ENCODE data around the gene CCDC15.

The CCDC15 gene, protein sequence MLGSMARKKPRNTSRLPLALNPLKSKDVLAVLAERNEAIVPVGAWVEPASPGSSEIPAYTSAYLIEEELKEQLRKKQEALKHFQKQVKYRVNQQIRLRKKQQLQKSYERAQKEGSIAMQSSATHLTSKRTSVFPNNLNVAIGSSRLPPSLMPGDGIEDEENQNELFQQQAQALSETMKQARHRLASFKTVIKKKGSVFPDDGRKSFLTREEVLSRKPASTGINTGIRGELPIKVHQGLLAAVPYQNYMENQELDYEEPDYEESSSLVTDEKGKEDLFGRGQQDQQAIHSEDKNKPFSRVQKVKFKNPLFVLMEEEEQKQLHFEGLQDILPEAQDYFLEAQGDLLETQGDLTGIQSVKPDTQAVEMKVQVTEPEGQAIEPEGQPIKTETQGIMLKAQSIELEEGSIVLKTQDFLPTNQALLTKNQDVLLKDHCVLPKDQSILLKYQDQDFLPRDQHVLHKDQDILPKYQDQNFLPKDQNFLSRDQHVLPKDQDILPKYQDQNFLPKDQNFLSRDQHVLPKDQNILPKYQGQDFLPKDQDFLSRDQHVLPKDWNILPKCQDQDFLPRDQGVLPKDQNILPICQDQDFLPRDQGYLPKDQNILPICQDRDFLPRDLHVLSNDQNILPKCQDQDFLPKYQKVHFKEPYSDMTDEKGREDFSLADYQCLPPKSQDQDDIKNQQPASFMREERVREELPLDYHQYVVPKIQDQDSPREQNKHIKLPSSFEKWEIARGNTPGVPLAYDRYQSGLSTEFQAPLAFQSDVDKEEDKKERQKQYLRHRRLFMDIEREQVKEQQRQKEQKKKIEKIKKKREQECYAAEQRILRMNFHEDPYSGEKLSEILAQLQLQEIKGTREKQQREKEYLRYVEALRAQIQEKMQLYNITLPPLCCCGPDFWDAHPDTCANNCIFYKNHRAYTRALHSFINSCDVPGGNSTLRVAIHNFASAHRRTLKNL

DNA sequence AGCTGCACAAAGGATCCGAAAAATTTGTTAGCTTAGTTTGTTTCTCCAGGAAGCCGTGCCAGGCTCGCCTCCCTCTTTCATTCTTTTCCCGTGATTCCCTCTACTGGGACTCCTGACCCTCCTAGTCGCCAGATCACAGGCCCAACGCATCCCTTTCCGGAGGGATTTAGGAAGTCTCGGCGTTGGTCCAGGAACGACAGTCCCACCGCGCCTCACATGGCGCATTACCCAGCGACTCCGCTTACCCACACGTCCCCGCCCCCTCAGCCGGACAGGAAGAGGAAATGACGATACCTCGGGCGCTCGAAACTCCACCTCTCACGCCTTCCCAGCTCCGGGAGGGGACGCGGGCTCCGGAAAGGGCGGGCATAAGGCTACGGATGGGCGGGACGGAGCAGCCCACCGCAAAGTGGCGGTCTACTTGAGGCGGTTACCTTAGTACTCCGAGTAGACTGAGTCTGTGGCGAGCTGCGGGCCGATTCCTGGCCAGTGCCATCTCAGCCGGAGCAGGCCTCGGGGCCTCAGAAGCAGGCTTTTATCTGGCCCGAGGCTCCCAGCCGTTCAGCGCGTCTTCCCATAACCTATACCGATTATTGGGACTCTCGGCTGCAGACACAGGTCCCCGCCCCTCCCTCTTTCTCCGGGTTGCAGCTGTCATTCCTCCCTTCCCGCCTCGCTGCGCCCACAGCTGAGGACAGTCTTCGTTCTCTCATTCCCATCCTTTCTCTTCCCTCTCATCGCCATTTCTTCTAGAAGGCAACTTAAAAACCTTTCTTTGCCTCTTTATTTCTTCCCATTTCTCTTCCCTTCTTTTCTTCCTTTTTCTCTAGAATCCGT lies at the start of gene CCDC15:
TSS of gene CCDC15 (plus strand) at position 450 of the 837 bp plus-strand sequence. CDS start 531 bp downstream, outside the sequence.
- peak; percentile 99 for DNase-seq

DNA sequence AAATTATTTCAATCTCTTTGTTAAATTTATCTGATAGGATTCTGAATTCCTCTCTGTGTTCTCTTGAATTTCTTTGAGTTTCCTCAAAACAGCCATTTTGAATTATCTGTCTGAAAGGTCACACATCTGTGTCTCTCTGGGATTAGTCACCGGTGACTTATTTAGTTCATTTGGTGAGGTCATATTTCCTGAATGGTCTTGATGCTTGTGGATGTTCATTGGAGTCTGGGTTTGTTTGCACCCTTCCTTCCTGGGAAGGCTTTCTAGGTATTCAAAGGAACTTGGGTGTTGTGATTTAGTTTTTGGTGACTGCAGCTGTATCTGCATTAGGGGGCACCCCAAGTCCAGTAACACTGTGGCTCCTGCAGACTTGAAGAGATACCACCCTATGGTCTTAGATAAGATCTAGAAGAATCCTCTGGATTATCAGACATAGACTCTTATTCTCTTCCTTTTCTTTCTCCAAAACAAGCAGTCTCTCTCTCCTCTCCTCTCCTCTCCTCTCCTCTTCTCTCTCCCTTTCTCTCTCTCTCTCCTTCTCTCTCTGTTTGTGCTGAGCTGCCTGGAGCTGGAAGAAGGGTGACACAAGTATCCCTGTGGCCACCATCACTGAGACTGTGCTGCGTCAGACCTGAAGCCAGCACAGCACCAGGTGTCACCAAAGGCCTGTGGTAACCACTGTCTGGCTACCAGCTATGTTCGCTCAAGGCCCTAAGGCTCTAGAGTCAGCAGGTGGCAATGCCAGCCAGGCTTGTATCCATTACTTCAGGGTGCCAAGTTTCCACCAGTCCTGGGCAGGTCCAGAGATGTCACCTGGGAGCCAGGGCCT lies 38.2 kb upstream of the CCDC15 start:
- no peak for DNase-seq

DNA sequence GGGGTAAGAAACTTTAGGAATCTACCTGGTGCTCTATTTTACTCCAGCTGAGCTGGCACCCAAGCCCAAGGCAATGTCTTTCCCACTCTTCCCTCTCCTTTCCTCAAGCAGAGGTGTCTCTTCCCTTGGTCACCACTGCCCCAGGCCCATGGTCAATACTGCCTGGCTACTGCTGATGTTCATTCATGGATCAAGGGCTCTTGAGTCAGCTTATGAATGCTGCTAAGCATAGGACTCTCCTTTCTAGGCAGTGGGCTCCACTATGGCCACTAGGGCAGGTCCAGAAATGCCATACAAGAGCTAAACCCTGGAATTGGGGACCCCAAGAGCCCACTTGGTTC lies 37.7 kb upstream of the CCDC15 start:
- no peak for DNase-seq

DNA sequence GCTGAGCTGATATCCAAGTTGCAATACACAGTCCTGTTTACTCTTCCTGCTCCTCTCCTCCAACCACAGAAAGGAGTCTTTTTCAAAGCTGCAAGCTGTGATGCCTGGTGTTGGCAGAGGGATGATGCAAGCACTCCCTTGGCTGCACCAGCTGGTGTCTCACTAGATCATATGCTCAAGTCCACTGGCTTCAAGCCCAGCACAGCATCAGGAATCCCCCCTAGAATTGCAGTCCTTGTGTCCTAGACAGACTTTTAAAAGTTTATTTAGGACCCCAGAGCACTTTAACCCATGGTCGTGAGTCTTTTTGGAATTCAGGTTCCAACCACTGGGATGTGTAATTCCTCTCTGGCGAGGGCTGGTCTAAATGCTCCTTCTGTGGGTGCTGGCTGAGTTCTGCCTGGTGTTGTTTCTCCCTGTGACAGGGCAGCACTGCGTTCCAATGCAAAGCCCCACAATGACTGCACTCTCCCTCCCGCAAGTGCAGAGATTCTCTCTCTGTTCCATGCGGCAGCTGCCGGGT lies 36.8 kb upstream of the CCDC15 start:
- no peak for DNase-seq

DNA sequence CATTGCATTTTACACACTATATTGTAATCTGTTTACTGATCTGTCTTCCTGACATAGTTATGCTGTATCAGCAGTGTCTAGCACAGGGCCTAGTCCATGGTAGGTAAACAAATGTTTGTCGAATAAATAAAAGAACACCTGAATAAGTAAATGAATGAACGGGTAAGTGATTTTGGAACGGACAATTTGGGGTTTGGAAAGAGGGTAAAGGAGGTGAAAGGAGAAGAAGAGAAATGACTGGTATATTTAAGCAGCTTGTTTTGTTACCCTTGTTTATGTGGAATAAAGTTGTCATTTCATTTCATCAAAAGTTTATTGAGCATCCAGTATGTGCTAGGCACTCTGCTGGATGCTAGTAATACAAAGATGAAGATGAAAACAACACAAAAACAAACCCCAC lies 35.1 kb upstream of the CCDC15 start, which contains the start of gene HEPN1:
TSS of gene HEPN1 (plus strand) at position 301 of the 400 bp plus-strand sequence.
- no peak for DNase-seq

DNA sequence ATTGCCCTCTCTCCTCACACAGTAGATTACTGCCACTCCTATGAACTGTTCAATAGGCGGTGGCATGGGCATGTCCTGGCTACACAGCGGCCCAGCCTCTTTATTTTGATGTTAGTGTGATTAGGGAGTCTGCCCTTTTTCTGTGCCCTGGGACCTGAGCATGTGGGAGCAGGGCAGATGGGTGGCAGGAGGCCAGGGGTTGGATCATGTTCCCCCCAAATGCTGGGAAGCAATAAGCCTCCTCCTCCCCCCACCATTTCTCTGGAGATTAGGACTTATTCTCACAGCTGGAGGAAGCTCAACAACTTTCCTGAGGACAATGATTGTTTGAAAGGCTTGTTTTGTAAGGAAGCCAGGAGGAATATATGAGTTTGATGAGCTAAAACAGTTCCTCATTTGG lies 34.1 kb upstream of the CCDC15 start:
- no peak for DNase-seq

DNA sequence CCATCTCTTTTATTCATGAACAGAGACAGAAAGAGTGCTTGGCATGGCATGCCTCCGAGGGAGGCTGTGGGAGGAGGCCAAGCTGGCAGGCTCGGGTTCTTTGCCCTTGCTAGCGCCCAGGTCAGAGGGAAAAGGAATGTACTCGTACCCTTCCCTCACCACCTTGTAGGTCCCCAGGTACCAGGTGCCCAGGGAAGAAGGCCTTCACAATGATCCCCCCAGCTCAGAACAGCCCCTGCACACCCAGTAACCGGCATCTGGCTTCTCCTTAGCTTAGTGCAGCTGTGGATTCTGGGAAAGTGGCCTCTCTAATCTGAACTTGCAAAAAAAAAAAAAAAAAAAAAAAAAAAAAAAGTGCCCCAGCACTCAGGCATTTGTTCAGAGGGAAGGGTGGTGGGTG lies 33.6 kb upstream of the CCDC15 start:
- DNase-seq, result no peak

DNA sequence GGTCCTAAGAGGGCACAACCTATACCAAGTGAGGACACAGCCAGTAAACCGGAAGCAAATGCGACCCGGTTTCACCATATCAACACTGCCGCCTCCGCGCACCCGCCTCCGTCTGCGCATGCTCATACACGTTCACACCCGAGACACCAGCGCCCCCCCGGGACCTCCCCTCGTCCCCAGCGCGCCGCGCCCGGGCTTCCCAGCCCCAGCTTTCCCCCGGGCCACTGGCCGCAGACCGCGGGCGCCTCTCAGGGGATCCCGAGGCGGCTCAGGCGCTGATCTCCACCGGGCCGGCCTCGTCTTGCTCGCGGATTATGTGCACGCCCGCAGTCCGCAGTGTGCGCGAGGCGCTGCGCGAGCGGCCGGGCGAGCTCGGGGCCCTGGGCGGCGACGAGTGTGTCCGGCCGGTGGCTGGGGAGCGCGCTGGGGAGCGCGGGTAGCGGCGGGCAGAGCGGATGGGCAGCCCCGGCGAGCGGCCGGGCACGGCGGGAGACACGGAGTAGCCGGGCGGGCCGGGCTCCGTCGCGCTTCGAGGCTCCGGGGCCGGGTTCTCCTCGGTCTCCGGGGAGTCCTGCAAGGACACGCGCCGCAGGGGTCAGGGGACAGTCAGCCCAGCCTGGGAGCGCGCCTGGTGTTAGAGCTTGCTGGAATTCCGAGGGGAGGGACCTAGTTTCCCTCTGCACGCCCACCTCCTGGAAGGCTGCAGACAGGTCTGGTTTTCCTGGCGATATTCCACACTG lies 33.0 kb upstream of the CCDC15 start:
- peak; percentile 87 for DNase-seq

DNA sequence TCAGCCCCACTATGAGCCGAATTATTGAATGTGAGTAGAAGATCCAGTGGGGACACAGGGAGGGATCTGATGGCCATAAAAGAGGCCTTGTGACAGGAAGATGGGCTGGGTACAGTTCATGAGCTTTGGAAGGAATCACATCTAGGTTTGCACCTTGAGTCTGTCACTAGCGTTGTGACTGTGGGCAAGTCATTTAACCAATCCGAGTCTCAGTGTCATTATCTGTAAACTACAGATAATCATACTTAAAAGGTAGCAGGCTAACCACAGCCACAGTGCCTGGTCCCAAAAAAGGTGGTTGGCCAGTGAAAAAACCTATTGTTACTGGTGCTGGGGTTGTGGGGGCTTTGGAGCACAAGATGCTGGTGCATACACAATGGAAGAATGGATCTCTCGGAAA lies 31.2 kb upstream of the CCDC15 start:
- DNase-seq, result no peak

DNA sequence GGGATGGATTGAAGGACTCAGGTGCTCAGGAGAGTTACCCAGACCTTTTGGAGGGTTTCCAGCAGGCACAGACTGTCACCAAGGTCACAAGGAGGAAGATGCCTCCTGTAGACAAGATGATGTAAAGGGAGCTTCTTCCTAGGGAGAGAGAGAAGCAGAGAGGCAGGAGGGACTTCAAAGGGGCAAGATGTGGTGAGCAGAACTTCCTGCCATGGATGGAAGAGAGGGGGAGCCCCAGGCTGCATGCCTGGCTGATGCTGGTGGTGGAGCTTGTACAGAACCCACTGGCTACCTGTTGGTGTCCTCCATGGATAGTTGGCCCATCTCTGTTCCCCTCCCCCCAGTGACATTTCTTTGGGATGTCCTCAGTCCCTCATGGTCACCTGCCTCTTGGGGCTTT lies 30.7 kb upstream of the CCDC15 start:
- no peak for DNase-seq

DNA sequence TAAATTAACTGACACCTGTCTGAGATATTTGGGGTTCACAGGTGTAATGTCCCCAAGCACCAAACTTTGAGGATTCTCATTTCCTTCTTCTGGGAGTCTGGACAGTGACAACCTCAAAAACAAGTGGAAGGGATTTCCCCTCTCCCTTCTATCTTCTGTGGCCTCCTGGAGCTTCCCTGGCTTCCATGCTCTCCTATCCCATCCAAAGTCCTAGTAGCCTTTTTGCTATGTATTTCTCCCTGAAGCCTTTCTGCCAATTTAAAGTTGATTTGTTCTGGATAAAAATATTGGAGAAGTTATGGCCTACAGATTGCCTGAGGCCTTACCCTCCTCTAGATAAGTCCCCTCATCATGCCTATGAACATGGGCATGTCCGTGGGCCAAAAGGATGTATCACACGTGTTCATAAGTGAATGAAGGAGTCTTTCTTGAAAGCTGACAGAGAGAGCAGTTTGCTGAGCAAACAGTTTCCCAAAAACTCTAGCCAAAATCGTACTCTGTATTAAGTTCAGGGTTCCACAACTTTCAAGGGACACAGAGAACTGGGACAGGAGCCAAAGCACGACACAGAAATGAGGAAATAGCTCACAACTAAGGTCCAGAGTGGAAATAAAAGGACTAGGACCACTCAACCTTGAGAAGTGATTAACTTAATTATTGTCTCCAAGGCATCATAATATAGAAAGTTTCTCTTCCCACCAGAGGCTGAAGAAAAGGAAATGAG lies 24.9 kb upstream of the CCDC15 start:
- DNase-seq, result no peak

DNA sequence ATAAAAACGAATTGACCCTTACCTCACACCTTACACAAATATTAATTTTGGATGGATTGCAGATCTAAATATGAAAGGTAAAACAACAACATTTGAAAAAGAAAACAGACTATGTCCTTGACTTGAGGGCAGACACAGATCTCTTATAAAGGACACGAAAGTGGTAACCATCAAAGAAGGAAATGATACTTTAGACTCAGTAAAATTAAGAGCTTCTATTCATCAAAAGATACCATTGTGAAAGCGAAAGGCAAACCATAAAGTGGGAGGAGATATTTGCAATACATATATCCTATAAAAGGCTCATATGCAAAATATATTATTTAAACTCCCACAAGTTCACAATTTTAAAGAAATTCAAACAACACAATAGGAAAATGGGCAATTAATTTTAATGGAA lies 23.2 kb upstream of the CCDC15 start:
- DNase-seq, result no peak

DNA sequence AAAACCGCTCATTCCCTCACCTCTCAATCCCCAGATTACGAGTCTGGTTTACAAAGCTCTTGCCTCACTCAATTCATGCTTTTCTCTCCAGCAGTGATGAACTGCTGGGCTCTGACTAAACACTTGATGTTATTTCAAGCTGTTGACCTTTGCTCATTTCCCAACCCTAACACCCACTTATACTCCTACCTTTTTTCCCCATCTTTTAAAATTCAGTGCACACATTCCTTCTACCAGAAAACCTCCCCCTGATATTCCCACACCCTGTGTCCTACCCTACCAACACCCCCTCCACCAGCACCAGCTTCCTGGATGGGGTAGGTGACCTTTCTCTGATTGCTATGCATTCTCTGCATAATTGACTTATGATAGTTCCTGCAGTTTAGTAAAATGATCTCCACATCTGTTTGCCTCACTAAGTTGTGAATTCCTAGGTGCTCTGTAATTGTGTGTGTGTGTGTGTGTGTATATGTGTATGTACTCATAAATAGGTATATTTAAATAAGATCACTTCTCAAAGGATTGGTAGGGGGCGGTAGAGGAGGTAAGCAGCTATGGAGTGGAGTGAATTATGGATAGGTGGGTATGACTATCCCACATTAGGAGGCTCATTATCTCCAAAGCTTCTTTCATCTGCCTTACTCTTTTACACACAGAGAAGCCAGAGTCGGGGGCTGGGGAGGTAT lies 19.0 kb upstream of the CCDC15 start:
- no peak for DNase-seq

DNA sequence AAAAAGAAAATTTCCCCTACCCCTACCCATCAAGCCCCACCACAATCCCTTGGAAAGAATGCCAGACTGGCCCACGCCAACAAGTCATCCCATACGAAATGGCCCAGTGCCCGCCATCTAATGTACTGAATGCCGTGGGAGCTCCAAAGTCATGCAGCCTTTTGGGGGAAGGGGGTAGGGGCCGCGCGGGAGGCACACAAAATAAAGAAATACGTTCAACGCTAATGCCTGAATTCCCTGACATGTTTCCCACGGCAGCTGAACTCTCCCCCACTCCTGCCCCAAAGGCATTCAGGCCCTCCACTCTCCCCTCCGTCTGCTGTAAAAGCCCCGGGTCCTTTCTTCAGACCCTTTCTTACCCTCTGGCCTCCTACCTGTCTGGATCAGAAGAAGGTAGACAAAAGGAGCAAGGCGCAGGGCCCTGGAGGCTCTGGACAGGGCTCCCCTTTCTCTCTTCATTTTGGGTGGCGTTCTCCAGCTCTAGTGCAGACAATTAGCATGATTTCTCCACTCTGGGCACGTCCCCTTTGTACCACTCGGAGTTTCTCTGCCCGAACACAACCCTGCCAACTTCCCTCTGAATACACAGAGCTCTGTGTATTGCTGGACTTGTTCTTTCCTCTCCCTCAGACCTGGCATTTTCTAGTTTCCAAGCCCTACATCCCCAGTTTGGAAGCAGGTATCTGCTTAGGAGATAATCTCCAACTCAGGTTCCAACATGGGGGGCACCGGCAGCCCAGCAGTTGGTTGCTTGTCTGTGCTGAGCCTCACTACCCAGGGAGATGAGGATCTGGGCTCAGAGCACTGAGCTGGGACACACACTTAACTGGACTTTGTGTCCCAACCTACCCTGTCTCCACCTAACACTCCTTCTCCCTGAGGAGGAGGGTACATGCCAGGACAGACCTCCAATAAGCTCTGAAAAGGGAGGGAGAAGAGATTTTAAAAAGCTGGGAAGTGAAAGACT lies 18.2 kb upstream of the CCDC15 start, which contains the start of gene HEPACAM:
TSS of gene HEPACAM (minus strand) at position 500 of the 967 bp plus-strand sequence. CDS start at position 459, 41 bp downstream.
- no peak for DNase-seq

DNA sequence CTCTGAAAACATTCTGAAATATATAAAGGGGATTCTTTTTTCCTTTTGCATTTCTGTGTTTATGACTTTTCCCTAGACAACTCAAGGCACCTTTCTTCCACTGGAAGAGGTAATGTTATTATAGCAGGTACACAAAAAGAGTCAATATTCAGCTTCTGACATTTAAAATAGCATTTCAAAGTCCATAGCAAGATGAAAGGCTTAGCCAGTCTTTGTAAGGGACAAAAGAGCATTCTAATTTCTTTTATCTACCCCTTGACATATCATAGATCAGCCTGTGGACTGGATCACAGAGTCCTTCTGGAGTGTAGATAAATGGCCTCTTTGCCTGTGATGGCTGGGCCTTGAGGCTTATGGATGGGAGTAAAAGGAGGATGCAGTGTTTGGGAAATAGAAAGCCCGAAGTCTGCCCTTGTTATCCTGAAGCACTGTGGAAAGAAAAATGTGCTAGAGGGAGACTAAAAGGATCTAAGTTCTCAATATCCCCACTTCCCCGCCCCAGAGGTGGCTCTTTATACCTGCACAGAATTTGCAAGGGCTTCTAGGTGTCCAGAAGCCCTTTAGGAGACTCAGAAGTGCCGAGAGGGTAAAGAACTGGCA lies 16.6 kb upstream of the CCDC15 start:
- DNase-seq, result no peak

DNA sequence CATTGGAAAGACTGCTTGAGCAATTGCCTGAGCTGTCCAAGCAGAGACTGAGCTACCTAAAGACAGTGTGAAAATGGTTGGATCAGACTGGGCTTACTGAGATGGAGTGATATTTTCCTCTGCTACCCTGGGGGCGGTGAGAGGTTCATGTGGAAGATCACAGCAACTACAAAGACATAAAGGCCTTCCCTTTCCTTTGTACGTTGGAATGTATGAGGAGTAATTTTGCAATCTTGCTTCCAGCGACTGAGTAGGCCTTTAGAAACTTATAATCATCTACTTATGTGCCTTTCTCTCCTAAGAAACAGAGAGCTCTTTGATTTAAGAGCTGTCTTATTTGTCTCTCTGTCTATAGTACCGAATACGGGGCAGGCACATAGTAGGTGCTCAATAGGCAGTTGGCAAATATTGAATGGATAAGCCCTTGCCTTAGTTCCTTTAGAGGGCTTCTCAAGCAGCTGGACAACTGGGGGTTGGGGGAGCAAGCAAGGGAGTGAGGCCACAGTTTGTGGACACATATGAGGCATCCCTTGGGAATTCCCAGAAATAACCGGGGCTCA lies 15.7 kb upstream of the CCDC15 start:
- DNase-seq, result no peak

DNA sequence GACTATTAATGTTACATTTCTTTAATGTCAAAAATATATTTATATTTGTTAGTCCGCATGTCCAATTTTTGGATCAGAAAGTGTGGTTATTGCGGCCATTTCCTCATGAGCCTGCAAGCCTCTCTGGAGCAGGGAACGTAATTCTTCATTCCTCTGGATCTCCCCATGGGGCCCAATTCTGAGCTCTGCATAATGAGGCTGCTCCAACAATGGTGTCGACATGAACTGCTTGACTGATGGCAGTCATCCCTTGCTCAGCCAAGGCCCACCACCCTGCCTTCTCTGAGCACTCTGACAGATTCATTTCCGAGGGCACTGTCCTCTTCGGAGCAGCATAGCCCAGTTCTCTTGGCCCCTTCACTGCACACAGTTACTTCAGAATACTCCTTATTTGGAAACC lies 15.0 kb upstream of the CCDC15 start:
- DNase-seq, result no peak

DNA sequence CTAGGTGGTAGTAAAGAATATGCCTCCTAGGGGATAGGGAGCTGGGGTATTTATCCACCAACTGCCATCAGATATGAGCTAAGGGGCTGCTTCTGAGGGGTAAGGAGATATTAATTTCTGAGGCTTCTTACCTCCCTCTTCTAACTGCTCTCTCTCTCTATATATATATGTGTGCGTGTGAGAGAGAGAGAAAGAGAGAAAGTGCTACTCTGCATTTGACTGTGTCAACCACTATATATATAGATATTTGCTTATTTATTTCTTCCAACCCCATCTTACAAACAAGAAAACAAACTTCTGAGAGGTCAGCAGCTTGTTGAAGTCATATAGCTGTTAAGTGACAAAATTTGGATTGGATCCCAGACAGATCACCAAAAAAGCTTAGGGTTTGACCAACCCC lies 12.3 kb upstream of the CCDC15 start:
- no peak for DNase-seq
